Ramos (cell line): ENCODE results near the gene MAPKAPK3.

Experiments used
- in situ Hi-C: fragments of 300-500 bp; cut with MboI; formaldehyde crosslinking; loops from one replicate; pipeline ENCODE4 v1.14.3; 2022; ENCODE audit warnings: low sequenced_read_pairs; ENCODE audit not compliant: unreplicated experiment

Gene MAPKAPK3

GRCh38 chr3:50617096-50617791, at the start of gene MAPKAPK3:
MAPKAPK3 (plus strand) TSS chr3:50617151; CDS start chr3:50617566, 415 bp downstream.
- in situ Hi-C loops: loop anchor here (5.0 kb wide), 1 partner anchor 760 kb away; no protein-coding TSS in a partner anchor

GRCh38 chr3:50567386-50568167, 49.4 kb upstream of the MAPKAPK3 start, which contains the start of gene C3orf18:
C3orf18 (minus strand) TSS chr3:50567747; CDS start chr3:50565699, 2,048 bp downstream.
- in situ Hi-C loops: no loop called here

- in situ Hi-C loops: no loop called here
Observed at GRCh38 chr3:50568947-50569749, 47.8 kb upstream of the MAPKAPK3 start, which contains the start of gene HEMK1. HEMK1 (plus strand) TSS chr3:50569522; CDS start chr3:50571105, 1,583 bp downstream.

GRCh38 chr3:50570508-50571279, 46.3 kb upstream of the MAPKAPK3 start:
- in situ Hi-C loops: no loop called here

GRCh38 chr3:50571486-50571885, 45.5 kb upstream of the MAPKAPK3 start:
- in situ Hi-C loops: no loop called here

- in situ Hi-C loops: no loop called here
Observed at GRCh38 chr3:50572158-50572557, 44.8 kb upstream of the MAPKAPK3 start.

GRCh38 chr3:50572801-50573371, 44.1 kb upstream of the MAPKAPK3 start:
- in situ Hi-C loops: no loop called here

GRCh38 chr3:50573566-50574443, 43.1 kb upstream of the MAPKAPK3 start:
- in situ Hi-C loops: no loop called here

- in situ Hi-C loops: no loop called here
Observed at GRCh38 chr3:50574444-50574831, 42.5 kb upstream of the MAPKAPK3 start.

- in situ Hi-C loops: no loop called here
Observed at GRCh38 chr3:50575372-50575771, 41.6 kb upstream of the MAPKAPK3 start.

GRCh38 chr3:50577348-50577747, 39.6 kb upstream of the MAPKAPK3 start:
- in situ Hi-C loops: no loop called here

- in situ Hi-C loops: no loop called here
Observed at GRCh38 chr3:50580683-50581458, 36.1 kb upstream of the MAPKAPK3 start.

- in situ Hi-C loops: no loop called here
Observed at GRCh38 chr3:50581459-50581842, 35.5 kb upstream of the MAPKAPK3 start.

- in situ Hi-C loops: no loop called here
Observed at GRCh38 chr3:50582083-50582482, 34.9 kb upstream of the MAPKAPK3 start.

- in situ Hi-C loops: no loop called here
Observed at GRCh38 chr3:50583897-50584296, 33.1 kb upstream of the MAPKAPK3 start.

- in situ Hi-C loops: no loop called here
Observed at GRCh38 chr3:50584391-50584790, 32.6 kb upstream of the MAPKAPK3 start.

- in situ Hi-C loops: no loop called here
Observed at GRCh38 chr3:50585919-50586762, 30.8 kb upstream of the MAPKAPK3 start.
